HepG2 (cell line): ENCODE data around the gene TUBB3. TPM values are rescaled to one million over a fixed set of nuclear protein-coding genes. Genes with fewer than 3 reads are reported as not detected.

Experiments
- CEBPG ChIP-seq: IDR thresholded peaks from 2 replicates; pipeline ENCODE4 v1.6.1; 2016
- ELK4 ChIP-seq: sonication (generic); formaldehyde crosslinking; IDR thresholded peaks from 2 replicates; pipeline ENCODE4 v1.9.0; 2021; ENCODE audit warnings: missing genetic modification reagents, borderline replicate concordance
- JUNB ChIP-seq: sonication (generic); formaldehyde crosslinking; IDR thresholded peaks from 2 replicates; pipeline ENCODE4 v1.8.0; 2022; ENCODE audit warnings: missing genetic modification reagents, mild to moderate bottlenecking, borderline replicate concordance
- KDM2A ChIP-seq: sonication (generic); formaldehyde crosslinking; IDR thresholded peaks from 2 replicates; pipeline ENCODE4 v1.4.0; 2020; ENCODE audit warnings: low read depth, missing genetic modification reagents, borderline replicate concordance
- MTA1 ChIP-seq: sonication (generic); formaldehyde crosslinking; IDR thresholded peaks from 2 replicates; pipeline ENCODE4 v1.4.0; 2020; ENCODE audit warnings: missing genetic modification reagents, mild to moderate bottlenecking, borderline replicate concordance
- MTF2 ChIP-seq: sonication (generic); formaldehyde crosslinking; IDR thresholded peaks from 2 replicates; pipeline ENCODE4 v1.5.0; 2020; ENCODE audit warnings: missing genetic modification reagents, borderline replicate concordance
- PRMT3 ChIP-seq: sonication (generic); formaldehyde crosslinking; IDR thresholded peaks from 2 replicates; pipeline ENCODE4 v1.8.1; 2022; ENCODE audit warnings: low read depth, mild to moderate bottlenecking, moderate library complexity, missing genetic modification reagents, borderline replicate concordance
- RBM22 ChIP-seq: fragments of 200-400 bp; formaldehyde crosslinking; optimal IDR thresholded peaks from 2 replicates; pipeline ENCODE3; 2017; ENCODE audit warnings: mild to moderate bottlenecking, low read length, moderate library complexity
- SATB2 ChIP-seq: sonication (generic); formaldehyde crosslinking; IDR thresholded peaks from 2 replicates; pipeline ENCODE4 v1.5.0; 2020; ENCODE audit warnings: missing genetic modification reagents
- SOX13 ChIP-seq, 3 experiments: fragments of 450-650 bp in 1 of 3; sonication (generic) in 1 of 3; formaldehyde crosslinking in 1 of 3; IDR thresholded peaks in 2 of 3; conservative IDR thresholded peaks in 1 of 3; 2 replicates each; pipeline versions ENCODE4 v1.5.0 to v1.6.1; 2016 to 2020; ENCODE audit warnings: antibody characterized with exemption in 1 of 3, mild to moderate bottlenecking in 1 of 3, missing compliant biosample characterization in 1 of 3, missing genetic modification reagents in 1 of 3, moderate library complexity in 1 of 3
- ZBTB46 ChIP-seq: sonication (generic); formaldehyde crosslinking; IDR thresholded peaks from 2 replicates; pipeline ENCODE4 v1.4.0; 2020; ENCODE audit warnings: mild to moderate bottlenecking, missing genetic modification reagents, borderline replicate concordance
- ZNF318 ChIP-seq: sonication (generic); formaldehyde crosslinking; IDR thresholded peaks from 2 replicates; pipeline ENCODE4 v1.4.0; 2020; ENCODE audit warnings: mild to moderate bottlenecking, missing genetic modification reagents
- ZNF530 ChIP-seq: sonication (generic); formaldehyde crosslinking; IDR thresholded peaks from 2 replicates; pipeline ENCODE4 v1.5.0; 2020; ENCODE audit warnings: low read depth, mild to moderate bottlenecking, missing genetic modification reagents
- ZNF546 ChIP-seq: sonication (generic); formaldehyde crosslinking; conservative IDR thresholded peaks from 2 replicates; pipeline ENCODE4 v1.8.1; 2023; ENCODE audit warnings: mild to moderate bottlenecking, missing genetic modification reagents
- ZNF644 ChIP-seq: IDR thresholded peaks from 2 replicates; pipeline ENCODE4 v1.6.1; 2016; ENCODE audit warnings: low read depth
- ZNF652 ChIP-seq: IDR thresholded peaks from 2 replicates; pipeline ENCODE4 v1.6.1; 2016; ENCODE audit warnings: low read depth, borderline replicate concordance
- polyA plus RNA-seq, 8 experiments: library from polyadenylated mRNA; depleted of rRNA in 3 of 8; stranded (reverse) in 7 of 8; unstranded in 1 of 8; fragments of >200 nt; fragmentation: Illumina TruSeq in 4 of 8; extraction: Trizol in 4 of 8; gene quantifications; 2 replicates each; pipeline versions ENCODE4 v1.2.1 to v1.2.3, GENCODE V29; 2011 to 2016; ENCODE audit warnings: low read depth in 4 of 8, missing spikeins in 1 of 8, mixed read lengths in 1 of 8; ENCODE audit not compliant: insufficient read depth in 1 of 8
- total RNA-seq, 5 experiments: library from RNA; depleted of rRNA; stranded (reverse); fragments of >200 nt; fragmentation: Illumina TruSeq; extraction: Trizol; gene quantifications; 2 replicates each; pipeline ENCODE4 v1.2.3, GENCODE V29; 2016; ENCODE audit warnings: low read depth in 1 of 5

The TUBB3 gene
- total and polyA plus RNA-seq, 2 of the 13 experiments (the other 11 are each of a cell fraction or from before 2014, with no cell fraction given), result 110 to 185 TPM

- peak; percentile 89 for TF ChIP-seq ZNF318
- TF ChIP-seq ZBTB46 (CRISPR knock-in tag), result peak; percentile 88; the same call in 1 of the 2 replicates
- TF ChIP-seq PRMT3 (CRISPR knock-in tag), result no peak
- TF ChIP-seq ZNF546 (CRISPR knock-in tag), result no peak
- TF ChIP-seq ELK4 (CRISPR knock-in tag), result no peak
- TF ChIP-seq MTF2 (CRISPR knock-in tag), result no peak; the same call in 1 of the 2 replicates
- TF ChIP-seq KDM2A (CRISPR knock-in tag), result peak; percentile 2; the same call in 1 of the 2 replicates
- TF ChIP-seq ZNF652 (CRISPR knock-in tag), result no peak
- no peak for TF ChIP-seq JUNB (CRISPR knock-in tag)
- no peak for TF ChIP-seq RBM22
- 0 out of 2 replicates have a peak, but pooled peaks have one; percentile 22 for TF ChIP-seq MTA1 (CRISPR knock-in tag)
- no peak for TF ChIP-seq ZNF530 (CRISPR knock-in tag)
- TF ChIP-seq SOX13 (IDR thresholded peaks at IDR 0.05), result 0 out of 2 replicates have a peak, but pooled peaks have one; percentile 24
- TF ChIP-seq SOX13 (CRISPR knock-in tag; conservative IDR thresholded peaks at IDR 0.05 in 1 of 2, IDR thresholded peaks at IDR 0.05 in 1 of 2), result no peak
- TF ChIP-seq ZNF644, result peak; percentile 7; the same call in 1 of the 2 replicates
- no peak for TF ChIP-seq CEBPG
- no peak for TF ChIP-seq SATB2
These were observed 1.9 kb upstream of the TUBB3 start (continued) for GRCh38 chr16:89921131-89921701.
